Kidney (tissue), 14 donors: Measurements from ENCODE around the gene MAML2. TPM values are rescaled to one million over a fixed set of nuclear protein-coding genes. Genes with fewer than 3 reads are reported as not detected.

Source experiments
- DNase-seq, 5 donors: peaks; one replicate each; pipeline ENCODE4 v3.0.0-alpha.2; 2013 to 2020
- FAIRE-seq: peaks from 2 replicates; lab custom pipeline; 2012; peaks lifted over from hg19 to GRCh38; lab: Jason Lieb, UNC
- H3K27ac ChIP-seq, 2 donors: one replicate each; pipeline ENCODE4 v1.7.0; 2013; ENCODE audit warnings: low read depth in 2 of 2, low read length in 2 of 2, inconsistent platforms in 1 of 2
- H3K27me3 ChIP-seq: one replicate; pipeline ENCODE4 v1.7.1; 2013; ENCODE audit warnings: low read length, inconsistent platforms; ENCODE audit not compliant: control insufficient read depth, insufficient read depth
- H3K36me3 ChIP-seq, 3 donors: one replicate each; pipeline versions ENCODE4 v1.7.0 to v1.7.1; 2013; ENCODE audit warnings: low read length in 3 of 3, control low read depth in 1 of 3, inconsistent platforms in 1 of 3; ENCODE audit not compliant: insufficient read depth in 3 of 3, control insufficient read depth in 2 of 3
- H3K4me1 ChIP-seq, 3 donors: one replicate each; pipeline versions ENCODE4 v1.7.0 to v1.7.1; 2013; ENCODE audit warnings: low read length in 3 of 3, inconsistent platforms in 1 of 3, low read depth in 1 of 3; ENCODE audit not compliant: control insufficient read depth in 2 of 3, insufficient read depth in 2 of 3
- H3K4me3 ChIP-seq, 3 donors: one replicate each; pipeline versions ENCODE4 v1.7.0 to v1.8.1; 2013; ENCODE audit warnings: low read length in 3 of 3, control low read depth in 1 of 3, inconsistent platforms in 1 of 3
- H3K9ac ChIP-seq, 3 donors: one replicate each; pipeline versions ENCODE4 v1.7.0 to v1.7.1; 2013; ENCODE audit warnings: low read length in 3 of 3, control low read depth in 1 of 3, inconsistent platforms in 1 of 3
- H3K9me3 ChIP-seq, 3 donors: one replicate each; pipeline versions ENCODE4 v1.7.0 to v1.7.1; 2013; ENCODE audit warnings: low read length in 3 of 3, control low read depth in 1 of 3, inconsistent platforms in 1 of 3; ENCODE audit not compliant: control insufficient read depth in 2 of 3, insufficient read depth in 1 of 3
- intact Hi-C: fragments of 100-400 bp; cut with DNase I; formaldehyde crosslinking; loops from one replicate; pipeline ENCODE4 v1.11.1; 2022
- polyA plus RNA-seq: library from polyadenylated mRNA; stranded (reverse); fragments of 350-450 nt; fragmentation: Illumina TruSeq; extraction: RNeasy Lipid Tissue Mini Kit (QIAGEN cat#74804); gene quantifications from one replicate; pipeline ENCODE4 v1.2.3, GENCODE V29; 2014; ENCODE audit warnings: low read depth, low replicate concordance; ENCODE audit not compliant: insufficient read depth
- total RNA-seq: library from RNA; stranded (reverse); fragmentation: NEBNext Ultra II Directional; extraction: Animal tissue kit (Norgen Biotek cat#: 25700); gene quantifications from one replicate; pipeline ENCODE4 v1.2.1, GENCODE V29; 2021
- TF ChIP-seq, protein P1 (sequence below): IDR thresholded peaks from 3 replicates; pipeline ENCODE4 v1.5.1; 2012; ENCODE audit warnings: mild to moderate bottlenecking, moderate library complexity, borderline replicate concordance; ENCODE audit not compliant: insufficient read depth; ENCODE audit errors: extremely low read depth
- donor health status: control.
- donor health status: control.
- donor health status: control.
- donor health status: control.
- donor health status: control.
- donor health status: DM: yes; HTN: yes; CAD: no.
- donor health status: Normal renal cell carcinoma (clear cell type).

Gene MAML2
- total and polyA plus RNA-seq, 2 donors from 2014 or later = 4.9 to 32.3 TPM

DNA sequence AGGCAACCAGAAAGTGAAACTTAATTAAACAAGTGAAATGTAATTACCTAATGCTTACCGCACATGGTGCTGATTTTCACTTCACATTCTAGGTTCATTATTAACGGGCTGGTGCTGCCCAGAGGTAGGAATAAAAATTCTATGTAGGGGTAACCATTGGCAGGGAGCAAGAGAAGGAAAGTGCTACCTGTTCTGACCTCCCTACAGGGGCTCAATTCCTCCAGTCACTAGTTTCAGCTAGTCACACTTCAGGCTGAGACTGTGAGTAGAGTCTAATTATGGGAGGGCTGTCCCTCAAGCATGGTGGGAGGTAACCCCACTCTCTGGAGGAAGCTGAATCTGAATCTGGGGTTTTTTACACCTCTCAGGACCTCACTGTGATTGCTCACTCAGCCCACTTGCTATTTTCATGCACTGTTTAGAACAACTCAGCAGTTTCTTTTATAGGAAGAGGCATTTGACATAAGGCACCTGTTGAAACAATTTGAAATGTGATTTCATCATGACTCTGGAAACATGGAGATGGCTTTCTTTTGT is 75.4 kb downstream of the MAML2 start:
- Histone ChIP-seq H3K27ac (peak overlapping the region; percentile 60 to 87), H3K9me3 (no peaks in the 10 kb centered on the region), H3K9ac (peak overlapping the region in 1 of 3 donors; percentile 9), H3K4me1 (peaks cover 8 to 20% (median 19%) of the 10 kb centered on the region in 3 donors), H3K36me3 (no peaks in the 10 kb centered on the region), H3K27me3 (no peaks in the 10 kb centered on the region), H3K4me3 (no peak overlapping the region)
- DNase-seq (peak in 1 of 5 donors; percentile 63), FAIRE-seq (peak; percentile 21)
- TF ChIP-seq, protein P1, sequence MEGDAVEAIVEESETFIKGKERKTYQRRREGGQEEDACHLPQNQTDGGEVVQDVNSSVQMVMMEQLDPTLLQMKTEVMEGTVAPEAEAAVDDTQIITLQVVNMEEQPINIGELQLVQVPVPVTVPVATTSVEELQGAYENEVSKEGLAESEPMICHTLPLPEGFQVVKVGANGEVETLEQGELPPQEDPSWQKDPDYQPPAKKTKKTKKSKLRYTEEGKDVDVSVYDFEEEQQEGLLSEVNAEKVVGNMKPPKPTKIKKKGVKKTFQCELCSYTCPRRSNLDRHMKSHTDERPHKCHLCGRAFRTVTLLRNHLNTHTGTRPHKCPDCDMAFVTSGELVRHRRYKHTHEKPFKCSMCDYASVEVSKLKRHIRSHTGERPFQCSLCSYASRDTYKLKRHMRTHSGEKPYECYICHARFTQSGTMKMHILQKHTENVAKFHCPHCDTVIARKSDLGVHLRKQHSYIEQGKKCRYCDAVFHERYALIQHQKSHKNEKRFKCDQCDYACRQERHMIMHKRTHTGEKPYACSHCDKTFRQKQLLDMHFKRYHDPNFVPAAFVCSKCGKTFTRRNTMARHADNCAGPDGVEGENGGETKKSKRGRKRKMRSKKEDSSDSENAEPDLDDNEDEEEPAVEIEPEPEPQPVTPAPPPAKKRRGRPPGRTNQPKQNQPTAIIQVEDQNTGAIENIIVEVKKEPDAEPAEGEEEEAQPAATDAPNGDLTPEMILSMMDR = no peak
- intact Hi-C loops = no loop called here

DNA sequence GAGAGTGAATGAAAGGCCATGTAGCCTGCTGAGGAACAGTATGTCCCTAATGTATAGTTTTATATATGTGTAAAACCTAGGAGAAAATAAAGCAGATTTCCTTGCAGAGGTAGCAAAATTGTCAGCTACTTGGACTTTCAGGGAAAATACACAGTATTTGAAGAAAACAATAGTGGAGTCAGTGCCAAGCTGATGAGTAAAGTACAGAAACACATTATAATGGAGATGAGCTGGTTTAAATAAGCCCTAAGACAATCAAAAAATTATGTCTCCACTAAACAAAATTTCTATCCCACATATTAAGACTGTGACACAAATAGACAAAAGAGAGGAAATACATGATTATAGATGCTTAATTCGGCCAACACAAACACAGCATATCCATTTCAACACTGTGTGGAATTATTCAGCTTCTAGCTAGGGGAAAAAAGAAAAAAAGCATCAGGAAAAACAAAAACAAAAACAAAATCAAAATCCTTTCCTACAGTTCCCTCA is 75.9 kb downstream of the MAML2 start:
- Histone ChIP-seq H3K9ac (peak overlapping the region in 1 of 3 donors; percentile 9), H3K9me3 (no peaks in the 10 kb centered on the region), H3K4me1 (peaks cover 8 to 20% (median 19%) of the 10 kb centered on the region in 3 donors), H3K27ac (peak overlapping the region; percentile 60 to 87), H3K4me3 (no peak overlapping the region), H3K27me3 (no peaks in the 10 kb centered on the region), H3K36me3 (no peaks in the 10 kb centered on the region)
- FAIRE-seq (no peak), DNase-seq (peak in 1 of 5 donors; percentile 50)
- TF ChIP-seq, protein P1 = no peak
- intact Hi-C loops = no loop called here

DNA sequence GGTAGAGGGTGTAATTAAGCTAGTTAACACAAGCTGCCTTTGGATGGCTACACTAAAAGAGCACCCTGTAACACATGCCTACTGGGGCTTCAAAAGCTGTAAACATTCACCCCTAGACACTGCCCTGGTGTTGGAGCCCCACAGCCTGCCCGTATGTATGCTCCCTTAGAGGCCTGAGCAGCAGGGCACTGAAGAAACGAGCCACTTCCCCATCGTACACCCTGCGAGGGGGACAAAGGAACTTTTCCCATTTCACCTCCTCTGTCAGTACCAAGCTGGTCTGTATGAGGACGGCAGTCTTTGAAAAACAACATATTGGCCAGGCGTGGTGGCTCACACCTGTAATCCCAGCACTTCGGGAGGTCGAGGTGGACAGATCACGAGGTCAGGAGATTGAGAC is 77.0 kb downstream of the MAML2 start:
- FAIRE-seq = no peak
- no peak for DNase-seq
- H3K4me3 ChIP-seq = no peak overlapping the region

More for the DNA sequence above, 77.0 kb downstream of the MAML2 start:
- peaks cover 8 to 20% (median 19%) of the 10 kb centered on the region in 3 donors for H3K4me1 ChIP-seq
- no peak overlapping the region for H3K9ac ChIP-seq
- TF ChIP-seq, protein P1 = no peak
- no peaks in the 10 kb centered on the region for H3K9me3 ChIP-seq
- H3K27me3 ChIP-seq = no peaks in the 10 kb centered on the region
- H3K36me3 ChIP-seq = no peaks in the 10 kb centered on the region
- intact Hi-C loops = no loop called here
- H3K27ac ChIP-seq = peak overlapping the region; percentile 38 to 78
